GM18907 (cell line): ENCODE results near the gene TMEM170A.
"Not testable (repeated sequence)": the region's sequence is repeated elsewhere in the genome, so short reads cannot be mapped to it uniquely, and the experiment has no call there.

Source experiments
- ATAC-seq: cut with Tn5 transposase; IDR thresholded peaks from one replicate; pipeline ENCODE4 v1.9.1; 2021; ENCODE audit warnings: mild to moderate bottlenecking, moderate library complexity; ENCODE audit not compliant: unreplicated experiment

Gene TMEM170A

GRCh38 chr16:75456971-75457370 is 7.5 kb downstream of the TMEM170A start:
- ATAC-seq: no peak

- ATAC-seq: not testable (repeated sequence)
These were observed 8.0 kb downstream of the TMEM170A start for GRCh38 chr16:75456486-75456885.

- no peak for ATAC-seq
These were observed 8.8 kb downstream of the TMEM170A start for GRCh38 chr16:75455677-75456076.

GRCh38 chr16:75452464-75453190 is 11.9 kb downstream of the TMEM170A start:
- ATAC-seq: no peak

- no peak for ATAC-seq
These were observed 18.1 kb downstream of the TMEM170A start for GRCh38 chr16:75446416-75446815.

GRCh38 chr16:75445298-75445697 is 19.2 kb downstream of the TMEM170A start:
- no peak for ATAC-seq

- ATAC-seq: no peak
These were observed 21.2 kb downstream of the TMEM170A start for GRCh38 chr16:75443298-75443697.

- ATAC-seq: peak; percentile 76
These were observed 30.6 kb downstream of the TMEM170A start for GRCh38 chr16:75433732-75434413.

- ATAC-seq: peak; percentile 94
These were observed 31.4 kb downstream of the TMEM170A start, which contains the start of gene CFDP1 for GRCh38 chr16:75432828-75433731. TSS of gene CFDP1 (minus strand) at chr16:75433503. CDS start at chr16:75433352, 151 bp downstream.

GRCh38 chr16:75429621-75430403 is 34.7 kb downstream of the TMEM170A start:
- no peak for ATAC-seq

GRCh38 chr16:75426524-75426923 is 38.0 kb downstream of the TMEM170A start:
- ATAC-seq: not testable (repeated sequence)

GRCh38 chr16:75424105-75424762 is 40.3 kb downstream of the TMEM170A start:
- not testable (repeated sequence) for ATAC-seq

- ATAC-seq: no peak
These were observed 40.8 kb downstream of the TMEM170A start for GRCh38 chr16:75423723-75424104.

- no peak for ATAC-seq
These were observed 42.7 kb downstream of the TMEM170A start for GRCh38 chr16:75421820-75422126.

GRCh38 chr16:75420987-75421819 is 43.3 kb downstream of the TMEM170A start:
- ATAC-seq: peak; percentile 84

- no peak for ATAC-seq
These were observed 47.5 kb downstream of the TMEM170A start for GRCh38 chr16:75416904-75417565.

- ATAC-seq: no peak
These were observed 49.2 kb downstream of the TMEM170A start for GRCh38 chr16:75415169-75415905.

- no peak for ATAC-seq
These were observed 50.5 kb downstream of the TMEM170A start for GRCh38 chr16:75413951-75414350.
